Measurements from ENCODE around the gene CRKL. TPM values are rescaled to one million over a fixed set of nuclear protein-coding genes. Genes with fewer than 3 reads are reported as not detected.

The CRKL gene
- total and polyA plus RNA-seq, 8 donors, result 9.1 to 29.4 (median 18.3) TPM

GRCh38 chr22:20965104-20965887, 48.1 kb downstream of the CRKL start:
- DNase-seq, result peak in 2 of 6 donors; percentile 49 to 80
- peak overlapping the region in 3 of 4 donors; percentile 4 to 46 (median 37) for H3K4me3 ChIP-seq
- WGBS, 2 donors, result 11 to 14% methylated on average over 42 to 65 of the region's 65 CpGs

GRCh38 chr22:20965888-20966855, 49.0 kb downstream of the CRKL start:
- 85 to 90% methylated on average over 13 of the region's 13 CpGs for WGBS, 2 donors
- H3K27ac ChIP-seq, result no peak overlapping the region
- H3K27me3 ChIP-seq, result no peaks in the 10 kb centered on the region
- no peak for TF ChIP-seq CTCF (IDR thresholded peaks at IDR 0.05)
- peaks cover 0 to 4% (median 0%) of the 10 kb centered on the region in 3 donors for H3K4me1 ChIP-seq
- DNase-seq, result peak in 2 of 6 donors; percentile 15 to 76
- no peak for FAIRE-seq
- no peaks in the 10 kb centered on the region for H3K9me3 ChIP-seq
- H3K4me3 ChIP-seq, result no peak overlapping the region
- intact Hi-C loops (cut with DNase I), result no loop called here
- H3K36me3 ChIP-seq, result no peaks in the 10 kb centered on the region
- ATAC-seq, result peak in 1 of 4 donors; percentile 14

More at GRCh38 chr22:20965104-20965887, 48.1 kb downstream of the CRKL start:
- Histone ChIP-seq H3K27me3 (no peaks in the 10 kb centered on the region), H3K9me3 (no peaks in the 10 kb centered on the region), H3K27ac (no peak overlapping the region), H3K4me1 (peaks cover 0 to 4% (median 0%) of the 10 kb centered on the region in 3 donors), H3K36me3 (no peaks in the 10 kb centered on the region)
- ATAC-seq (peak; percentile 14 to 59 (median 42)), FAIRE-seq (no peak)
- no peak for TF ChIP-seq CTCF (IDR thresholded peaks at IDR 0.05)
- intact Hi-C loops (cut with DNase I), result no loop called here

GRCh38 chr22:20966883-20967696, 49.9 kb downstream of the CRKL start, which contains the start of gene AIFM3:
Gene AIFM3 (plus strand): TSS chr22:20967255. CDS start chr22:20967945, 690 bp downstream.
- H3K36me3 ChIP-seq, result no peaks in the 10 kb centered on the region
- no peaks in the 10 kb centered on the region for H3K27me3 ChIP-seq
- intact Hi-C loops (cut with DNase I), result no loop called here
- no peaks in the 10 kb centered on the region for H3K9me3 ChIP-seq
- WGBS, 2 donors, result 72 to 76% methylated on average over 22 of the region's 22 CpGs
- peaks cover 0 to 4% (median 0%) of the 10 kb centered on the region in 3 donors for H3K4me1 ChIP-seq
- FAIRE-seq (no peak), DNase-seq (peak in 2 of 6 donors; percentile 66 to 76), ATAC-seq (no peak)
- TF ChIP-seq CTCF (IDR thresholded peaks at IDR 0.05), result no peak
- H3K4me3 ChIP-seq, result no peak within 1 kb of the TSS
- no peak within 1 kb of the TSS for H3K27ac ChIP-seq

GRCh38 chr22:20967697-20968211, 50.5 kb downstream of the CRKL start:
- Histone ChIP-seq H3K4me1 (peaks cover 0 to 4% (median 0%) of the 10 kb centered on the region in 3 donors), H3K27ac (no peak overlapping the region), H3K36me3 (no peaks in the 10 kb centered on the region), H3K27me3 (no peaks in the 10 kb centered on the region), H3K4me3 (no peak overlapping the region), H3K9me3 (no peaks in the 10 kb centered on the region)
- no peak for TF ChIP-seq CTCF (IDR thresholded peaks at IDR 0.05)
- intact Hi-C loops (cut with DNase I), result no loop called here
- DNase-seq (peak in 1 of 6 donors; percentile 55), FAIRE-seq (no peak), ATAC-seq (no peak)
- 66 to 68% methylated on average over 19 of the region's 19 CpGs for WGBS, 2 donors
